SK-N-SH (cell line): ENCODE measurements around the gene UTP3. TPM values are rescaled to one million over a fixed set of nuclear protein-coding genes. Genes with fewer than 3 reads are reported as not detected.

ENCODE experiments used
- CTCF ChIA-PET: fragments of 300-600, 350-600 bp; formaldehyde crosslinking; extraction: SDS; loops from one replicate; lab custom pipeline; 2021; lab: Yijun Ruan, JAX
- POLR2A ChIA-PET: fragments of 350-600 bp; sonication (Branson Sonifier 250); formaldehyde crosslinking; extraction: SDS; loops from one replicate; lab custom pipeline; 2020; ENCODE audit warnings: antibody characterized with exemption, inconsistent platforms; lab: Yijun Ruan, JAX
- DNase-seq: peaks from one replicate; pipeline ENCODE4 v3.0.0; 2012
- H2AFZ ChIP-seq: fragments of 200-600 bp; sonication (generic); 2 replicates; pipeline ENCODE4 v1.8.1; 2016; ENCODE audit warnings: antibody characterized with exemption, mild to moderate bottlenecking, low read depth
- H3F3A ChIP-seq: fragments of 200-600 bp; sonication (generic); replicated peaks from 2 replicates; pipeline ENCODE3; 2016; ENCODE audit warnings: antibody characterized with exemption, mild to moderate bottlenecking; ENCODE audit not compliant: insufficient read depth
- H3K27ac ChIP-seq, 2 experiments: fragments of 200-500 bp in 1 of 2; fragments of 200-600 bp in 1 of 2; sonication (Bioruptor generic) in 1 of 2; sonication (generic), shearing (Covaris generic) in 1 of 2; 2 replicates each; pipeline versions ENCODE4 v1.5.1 to v1.6.1; 2014 to 2016; ENCODE audit warnings: low read depth in 2 of 2, inconsistent platforms in 1 of 2, low read length in 1 of 2, mild to moderate bottlenecking in 1 of 2, mixed read lengths in 1 of 2
- H3K27me3 ChIP-seq: fragments of 200-600 bp; sonication (generic), shearing (Covaris generic); 2 replicates; pipeline ENCODE4 v1.6.1; 2016; ENCODE audit warnings: mixed run types; ENCODE audit not compliant: insufficient read depth
- H3K36me3 ChIP-seq, 2 experiments: fragments of 200-500 bp in 1 of 2; fragments of 200-600 bp in 1 of 2; sonication (Bioruptor generic) in 1 of 2; sonication (generic) in 1 of 2; replicated peaks in 1 of 2; 2 replicates each; pipeline versions ENCODE3 to v1.5.1; 2014 to 2016; ENCODE audit warnings: low read length in 1 of 2, mild to moderate bottlenecking in 1 of 2; ENCODE audit not compliant: insufficient read depth in 2 of 2, control insufficient read depth in 1 of 2
- H3K4me1 ChIP-seq, 2 experiments: fragments of 200-500 bp in 1 of 2; fragments of 200-600 bp in 1 of 2; sonication (Bioruptor generic) in 1 of 2; sonication (generic), shearing (Covaris generic) in 1 of 2; 2 replicates each; pipeline versions ENCODE4 v1.5.1 to v1.6.1; 2014 to 2016; ENCODE audit warnings: low read depth in 1 of 2, low read length in 1 of 2, mixed run types in 1 of 2; ENCODE audit not compliant: insufficient read depth in 2 of 2, control insufficient read depth in 1 of 2
- H3K4me2 ChIP-seq: fragments of 200-600 bp; sonication (generic), shearing (Covaris generic); 2 replicates; pipeline ENCODE4 v1.6.1; 2017; ENCODE audit warnings: mixed run types
- H3K4me3 ChIP-seq, 2 experiments: fragments of 200-500 bp in 1 of 2; fragments of 200-600 bp in 1 of 2; sonication (Bioruptor generic) in 1 of 2; sonication (generic), shearing (Covaris generic) in 1 of 2; 2 replicates each; pipeline versions ENCODE4 v1.5.1 to v1.8.1; 2014 to 2016; ENCODE audit warnings: low read depth in 2 of 2, inconsistent platforms in 1 of 2, low read length in 1 of 2, mild to moderate bottlenecking in 1 of 2, mixed read lengths in 1 of 2, moderate library complexity in 1 of 2
- H3K79me2 ChIP-seq: fragments of 200-600 bp; sonication (generic); 2 replicates; pipeline ENCODE4 v1.8.1; 2017; ENCODE audit warnings: mild to moderate bottlenecking; ENCODE audit not compliant: insufficient read depth
- H3K9ac ChIP-seq: fragments of 200-600 bp; sonication (generic); 2 replicates; pipeline ENCODE4 v1.6.1; 2017; ENCODE audit warnings: mixed run types
- H3K9me2 ChIP-seq: fragments of 200-600 bp; sonication (generic); 2 replicates; pipeline ENCODE4 v1.6.1; 2017; ENCODE audit warnings: mixed run types
- H3K9me3 ChIP-seq: fragments of 200-600 bp; sonication (generic); 2 replicates; pipeline ENCODE4 v1.6.1; 2017; ENCODE audit warnings: mixed run types, mild to moderate bottlenecking, moderate library complexity
- H4K20me1 ChIP-seq: fragments of 200-600 bp; sonication (generic); 2 replicates; pipeline ENCODE4 v1.6.1; 2017; ENCODE audit warnings: mild to moderate bottlenecking, mixed run types; ENCODE audit not compliant: insufficient read depth
- CHD2 ChIP-seq: fragments of 150-350 bp; IDR thresholded peaks from 2 replicates; pipeline ENCODE4 v1.6.1; 2018; ENCODE audit warnings: low read length; ENCODE audit not compliant: partially characterized antibody
- EP300 ChIP-seq, 2 experiments: IDR thresholded peaks; 2 replicates each; pipeline versions ENCODE4 v1.4.0 to v1.6.1; 2012; ENCODE audit warnings: borderline replicate concordance in 1 of 2, low read depth in 1 of 2, low read length in 1 of 2
- EZH2phosphoT487 ChIP-seq: fragments of 200-600 bp; sonication (generic); IDR thresholded peaks from 2 replicates; pipeline ENCODE4 v1.6.1; 2017; ENCODE audit warnings: low read depth, mixed run types, mild to moderate bottlenecking, antibody characterized with exemption, moderate library complexity, borderline replicate concordance
- FOXM1 ChIP-seq: IDR thresholded peaks from 2 replicates; pipeline ENCODE4 v1.4.0; 2012; ENCODE audit warnings: low read depth, mild to moderate bottlenecking
- GABPA ChIP-seq: IDR thresholded peaks from 2 replicates; pipeline ENCODE4 v1.4.0; 2012; ENCODE audit warnings: low read depth, mild to moderate bottlenecking
- JUND ChIP-seq: IDR thresholded peaks from 2 replicates; pipeline ENCODE4 v1.4.0; 2012
- MXI1 ChIP-seq: IDR thresholded peaks from 2 replicates; pipeline ENCODE4 v1.6.1; 2012; ENCODE audit warnings: mild to moderate bottlenecking, low read depth, low read length, improper control_type of control experiment
- RAD21 ChIP-seq: IDR thresholded peaks from 2 replicates; pipeline ENCODE4 v1.6.1; 2012; ENCODE audit warnings: mild to moderate bottlenecking, low read length
- RCOR1 ChIP-seq: fragments of 150-350 bp; IDR thresholded peaks from 2 replicates; pipeline ENCODE4 v1.6.1; 2017; ENCODE audit warnings: antibody characterized with exemption, low read length
- RFX5 ChIP-seq: IDR thresholded peaks from 2 replicates; pipeline ENCODE4 v1.6.1; 2012; ENCODE audit warnings: mild to moderate bottlenecking, improper control_type of control experiment, low read length
- RXRA ChIP-seq: IDR thresholded peaks from 2 replicates; pipeline ENCODE4 v1.4.0; 2012; ENCODE audit warnings: low read depth, mild to moderate bottlenecking, borderline replicate concordance
- TCF12 ChIP-seq: IDR thresholded peaks from 2 replicates; pipeline ENCODE4 v1.4.0; 2012
- TEAD4 ChIP-seq: IDR thresholded peaks from 2 replicates; pipeline ENCODE4 v1.4.0; 2012; ENCODE audit warnings: mild to moderate bottlenecking, borderline replicate concordance; ENCODE audit not compliant: insufficient read depth
- YY1 ChIP-seq: IDR thresholded peaks from 2 replicates; pipeline ENCODE4 v1.4.0; 2012; ENCODE audit warnings: low read depth, mild to moderate bottlenecking
- WGBS: methylation state at CpG from one replicate; pipeline ENCODE4 v1.1.6; 2017; ENCODE audit warnings: low lambda C conversion rate; 5-methylcytosine and 5-hydroxymethylcytosine counted together
- polyA plus RNA-seq, 3 experiments: library from polyadenylated mRNA; depleted of rRNA; stranded (reverse); fragments of >200 nt; gene quantifications; 2 replicates each; pipeline ENCODE4 v1.2.3, GENCODE V29; 2012
- TF ChIP-seq, protein P1 (sequence below): IDR thresholded peaks from 2 replicates; pipeline ENCODE4 v1.6.1; 2012; ENCODE audit warnings: mild to moderate bottlenecking, low read depth, low read length, moderate library complexity
- TF ChIP-seq, protein P2 (sequence below): IDR thresholded peaks from 2 replicates; pipeline ENCODE4 v1.4.0; 2012; ENCODE audit warnings: low read depth, borderline replicate concordance
- TF ChIP-seq, protein P3 (sequence below): IDR thresholded peaks from 2 replicates; pipeline ENCODE4 v1.4.0; 2012; ENCODE audit warnings: low read depth
- TF ChIP-seq, protein P4 (sequence below): IDR thresholded peaks from 2 replicates; pipeline ENCODE4 v1.4.0; 2012; ENCODE audit warnings: low read depth, borderline replicate concordance
- TF ChIP-seq, protein P5 (sequence below): IDR thresholded peaks from 2 replicates; pipeline ENCODE4; 2012

The UTP3 gene
- polyA plus RNA-seq, 1 of the 3 experiments (the other 2 are of a cell fraction): 36.9 TPM

DNA sequence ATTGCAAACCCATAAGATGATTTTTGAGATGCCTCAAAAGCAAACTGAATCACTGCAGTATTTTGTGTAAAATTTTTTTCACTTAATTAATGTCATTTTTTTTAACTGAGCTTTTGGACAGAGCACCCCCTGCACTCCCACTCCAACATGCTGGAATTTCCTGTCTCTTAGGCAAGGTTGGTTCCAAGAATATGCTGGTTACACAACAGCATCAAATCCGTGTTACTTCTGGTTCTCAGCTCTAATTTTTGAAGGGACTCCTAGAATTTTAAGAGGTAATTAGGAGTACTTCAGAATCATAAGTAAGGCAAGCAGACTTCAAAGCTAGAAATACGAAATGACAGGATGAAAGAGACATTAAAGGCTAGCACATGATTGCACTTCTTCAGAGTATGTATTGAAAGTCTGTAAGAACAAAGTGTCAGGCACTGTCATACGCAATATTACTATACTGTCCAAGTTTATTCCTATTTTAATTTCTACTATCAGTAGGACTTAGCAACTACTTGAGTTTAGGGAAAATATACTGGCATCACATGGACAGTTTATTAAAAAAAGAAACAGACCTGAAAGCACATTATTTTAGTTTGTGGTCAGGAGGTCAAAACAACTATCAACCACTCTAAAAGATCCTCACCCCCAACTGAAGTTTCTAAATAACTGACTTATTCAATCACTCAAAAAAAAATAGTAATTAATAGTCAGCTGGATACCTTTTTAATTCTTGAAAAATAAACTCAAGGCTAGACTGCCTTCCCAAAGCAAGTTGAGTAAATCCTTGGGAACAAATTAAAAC, 20.4 kb upstream of the UTP3 start:
- Histone ChIP-seq H3K36me3 (no peaks in the 10 kb centered on the region), H3F3A (peaks cover 4% of the 10 kb centered on the region), H3K79me2 (no peaks in the 10 kb centered on the region), H3K4me2 (no peak overlapping the region), H3K27me3 (peaks cover 6% of the 10 kb centered on the region; the same call in 1 of the 2 replicates), H2AFZ (peak overlapping the region; percentile 63; the same call in 1 of the 2 replicates), H3K4me1 (no peaks in the 10 kb centered on the region; a peak in 1 of 4 replicates), H3K9me3 (no peaks in the 10 kb centered on the region), H4K20me1 (no peaks in the 10 kb centered on the region), H3K27ac (no peak overlapping the region), H3K9ac (no peak overlapping the region), H3K4me3 (no peak overlapping the region), H3K9me2 (no peaks in the 10 kb centered on the region)
- no peak for TF ChIP-seq RFX5
- no peak for TF ChIP-seq EZH2phosphoT487
- no peak for TF ChIP-seq FOXM1
- TF ChIP-seq TEAD4: no peak
- no peak for TF ChIP-seq EP300 (IDR thresholded peaks at IDR 0.05; ENCODE audit: borderline replicate concordance in 1 of 2, low read depth in 1 of 2, low read length in 1 of 2)
- TF ChIP-seq, protein P1, sequence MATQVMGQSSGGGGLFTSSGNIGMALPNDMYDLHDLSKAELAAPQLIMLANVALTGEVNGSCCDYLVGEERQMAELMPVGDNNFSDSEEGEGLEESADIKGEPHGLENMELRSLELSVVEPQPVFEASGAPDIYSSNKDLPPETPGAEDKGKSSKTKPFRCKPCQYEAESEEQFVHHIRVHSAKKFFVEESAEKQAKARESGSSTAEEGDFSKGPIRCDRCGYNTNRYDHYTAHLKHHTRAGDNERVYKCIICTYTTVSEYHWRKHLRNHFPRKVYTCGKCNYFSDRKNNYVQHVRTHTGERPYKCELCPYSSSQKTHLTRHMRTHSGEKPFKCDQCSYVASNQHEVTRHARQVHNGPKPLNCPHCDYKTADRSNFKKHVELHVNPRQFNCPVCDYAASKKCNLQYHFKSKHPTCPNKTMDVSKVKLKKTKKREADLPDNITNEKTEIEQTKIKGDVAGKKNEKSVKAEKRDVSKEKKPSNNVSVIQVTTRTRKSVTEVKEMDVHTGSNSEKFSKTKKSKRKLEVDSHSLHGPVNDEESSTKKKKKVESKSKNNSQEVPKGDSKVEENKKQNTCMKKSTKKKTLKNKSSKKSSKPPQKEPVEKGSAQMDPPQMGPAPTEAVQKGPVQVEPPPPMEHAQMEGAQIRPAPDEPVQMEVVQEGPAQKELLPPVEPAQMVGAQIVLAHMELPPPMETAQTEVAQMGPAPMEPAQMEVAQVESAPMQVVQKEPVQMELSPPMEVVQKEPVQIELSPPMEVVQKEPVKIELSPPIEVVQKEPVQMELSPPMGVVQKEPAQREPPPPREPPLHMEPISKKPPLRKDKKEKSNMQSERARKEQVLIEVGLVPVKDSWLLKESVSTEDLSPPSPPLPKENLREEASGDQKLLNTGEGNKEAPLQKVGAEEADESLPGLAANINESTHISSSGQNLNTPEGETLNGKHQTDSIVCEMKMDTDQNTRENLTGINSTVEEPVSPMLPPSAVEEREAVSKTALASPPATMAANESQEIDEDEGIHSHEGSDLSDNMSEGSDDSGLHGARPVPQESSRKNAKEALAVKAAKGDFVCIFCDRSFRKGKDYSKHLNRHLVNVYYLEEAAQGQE: no peak
- TF ChIP-seq JUND: no peak
- TF ChIP-seq, protein P2, sequence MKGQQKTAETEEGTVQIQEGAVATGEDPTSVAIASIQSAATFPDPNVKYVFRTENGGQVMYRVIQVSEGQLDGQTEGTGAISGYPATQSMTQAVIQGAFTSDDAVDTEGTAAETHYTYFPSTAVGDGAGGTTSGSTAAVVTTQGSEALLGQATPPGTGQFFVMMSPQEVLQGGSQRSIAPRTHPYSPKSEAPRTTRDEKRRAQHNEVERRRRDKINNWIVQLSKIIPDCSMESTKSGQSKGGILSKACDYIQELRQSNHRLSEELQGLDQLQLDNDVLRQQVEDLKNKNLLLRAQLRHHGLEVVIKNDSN: no peak
- no peak for TF ChIP-seq RAD21
- TF ChIP-seq TCF12: no peak
- TF ChIP-seq, protein P3, sequence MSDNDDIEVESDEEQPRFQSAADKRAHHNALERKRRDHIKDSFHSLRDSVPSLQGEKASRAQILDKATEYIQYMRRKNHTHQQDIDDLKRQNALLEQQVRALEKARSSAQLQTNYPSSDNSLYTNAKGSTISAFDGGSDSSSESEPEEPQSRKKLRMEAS: no peak
- no peak for TF ChIP-seq RXRA
- no peak for TF ChIP-seq RCOR1
- no peak for TF ChIP-seq MXI1
- no peak for TF ChIP-seq GABPA
- TF ChIP-seq, protein P4, sequence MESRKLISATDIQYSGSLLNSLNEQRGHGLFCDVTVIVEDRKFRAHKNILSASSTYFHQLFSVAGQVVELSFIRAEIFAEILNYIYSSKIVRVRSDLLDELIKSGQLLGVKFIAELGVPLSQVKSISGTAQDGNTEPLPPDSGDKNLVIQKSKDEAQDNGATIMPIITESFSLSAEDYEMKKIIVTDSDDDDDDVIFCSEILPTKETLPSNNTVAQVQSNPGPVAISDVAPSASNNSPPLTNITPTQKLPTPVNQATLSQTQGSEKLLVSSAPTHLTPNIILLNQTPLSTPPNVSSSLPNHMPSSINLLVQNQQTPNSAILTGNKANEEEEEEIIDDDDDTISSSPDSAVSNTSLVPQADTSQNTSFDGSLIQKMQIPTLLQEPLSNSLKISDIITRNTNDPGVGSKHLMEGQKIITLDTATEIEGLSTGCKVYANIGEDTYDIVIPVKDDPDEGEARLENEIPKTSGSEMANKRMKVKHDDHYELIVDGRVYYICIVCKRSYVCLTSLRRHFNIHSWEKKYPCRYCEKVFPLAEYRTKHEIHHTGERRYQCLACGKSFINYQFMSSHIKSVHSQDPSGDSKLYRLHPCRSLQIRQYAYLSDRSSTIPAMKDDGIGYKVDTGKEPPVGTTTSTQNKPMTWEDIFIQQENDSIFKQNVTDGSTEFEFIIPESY: no peak
- no peak for TF ChIP-seq YY1
- TF ChIP-seq CHD2: no peak
- TF ChIP-seq, protein P5, sequence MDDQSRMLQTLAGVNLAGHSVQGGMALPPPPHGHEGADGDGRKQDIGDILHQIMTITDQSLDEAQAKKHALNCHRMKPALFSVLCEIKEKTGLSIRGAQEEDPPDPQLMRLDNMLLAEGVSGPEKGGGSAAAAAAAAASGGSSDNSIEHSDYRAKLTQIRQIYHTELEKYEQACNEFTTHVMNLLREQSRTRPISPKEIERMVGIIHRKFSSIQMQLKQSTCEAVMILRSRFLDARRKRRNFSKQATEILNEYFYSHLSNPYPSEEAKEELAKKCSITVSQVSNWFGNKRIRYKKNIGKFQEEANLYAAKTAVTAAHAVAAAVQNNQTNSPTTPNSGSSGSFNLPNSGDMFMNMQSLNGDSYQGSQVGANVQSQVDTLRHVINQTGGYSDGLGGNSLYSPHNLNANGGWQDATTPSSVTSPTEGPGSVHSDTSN: no peak
- POLR2A ChIA-PET: no interaction called here
- CTCF ChIA-PET: interaction anchor here (0.9 to 1.1 kb wide), 2 partner anchors 16 to 342 kb away, joined by 4 to 7 read pairs; no protein-coding TSS in a partner anchor
- DNase-seq: no peak
- 31% methylated on average over 3 of the region's 3 CpGs for WGBS
